Rectal smooth muscle tissue (tissue), 1 donor: ENCODE results near the gene ME1.
"Not testable (repeated sequence)": the region's sequence is repeated elsewhere in the genome, so short reads cannot be mapped to it uniquely, and the experiment has no call there.

Experiments
- H3K27ac ChIP-seq: one replicate; pipeline ENCODE4 v1.7.0; 2013; ENCODE audit warnings: low read depth, low read length, inconsistent platforms
- H3K27me3 ChIP-seq: one replicate; pipeline ENCODE4 v1.7.0; 2013; ENCODE audit warnings: low read length; ENCODE audit not compliant: control insufficient read depth, insufficient read depth
- H3K36me3 ChIP-seq: one replicate; pipeline ENCODE4 v1.7.0; 2013; ENCODE audit warnings: low read length; ENCODE audit not compliant: control insufficient read depth, insufficient read depth
- H3K4me1 ChIP-seq: one replicate; pipeline ENCODE4 v1.7.0; 2013; ENCODE audit warnings: low read length; ENCODE audit not compliant: control insufficient read depth, insufficient read depth
- H3K4me3 ChIP-seq: one replicate; pipeline ENCODE4 v1.7.0; 2013; ENCODE audit warnings: low read length
- H3K9ac ChIP-seq: one replicate; pipeline ENCODE4 v1.7.0; 2013; ENCODE audit warnings: low read length

The ME1 gene

GRCh38 chr6:83314693-83315092 lies 116.2 kb downstream of the ME1 start:
- no peak overlapping the region for H3K4me3 ChIP-seq
- H3K9ac ChIP-seq: no peak overlapping the region
- no peaks in the 10 kb centered on the region for H3K36me3 ChIP-seq
- H3K4me1 ChIP-seq: no peaks in the 10 kb centered on the region
- H3K27me3 ChIP-seq: no peaks in the 10 kb centered on the region
- H3K27ac ChIP-seq: no peak overlapping the region

DNA sequence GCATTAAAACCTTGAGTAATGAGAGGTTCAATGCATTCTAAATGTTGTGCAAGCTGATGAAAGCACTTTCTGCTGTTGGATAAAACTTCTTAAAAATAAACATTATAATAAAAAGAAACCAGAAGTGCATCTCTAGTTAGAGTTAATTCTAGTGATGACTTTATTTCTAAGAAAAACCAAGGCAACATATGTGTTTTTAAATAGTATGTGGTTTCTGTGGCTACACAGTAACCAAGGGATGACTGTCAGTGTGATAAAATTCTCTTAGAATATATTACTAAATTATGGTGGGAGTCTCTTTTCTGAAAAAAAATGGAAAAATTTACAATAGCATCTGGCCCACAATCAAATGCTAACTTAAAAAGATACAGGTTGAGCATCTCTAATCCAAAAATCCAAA lies 117.0 kb downstream of the ME1 start:
- Histone ChIP-seq H3K4me1 (no peaks in the 10 kb centered on the region), H3K36me3 (no peaks in the 10 kb centered on the region), H3K27ac (no peak overlapping the region), H3K9ac (no peak overlapping the region), H3K4me3 (no peak overlapping the region), H3K27me3 (no peaks in the 10 kb centered on the region)

DNA sequence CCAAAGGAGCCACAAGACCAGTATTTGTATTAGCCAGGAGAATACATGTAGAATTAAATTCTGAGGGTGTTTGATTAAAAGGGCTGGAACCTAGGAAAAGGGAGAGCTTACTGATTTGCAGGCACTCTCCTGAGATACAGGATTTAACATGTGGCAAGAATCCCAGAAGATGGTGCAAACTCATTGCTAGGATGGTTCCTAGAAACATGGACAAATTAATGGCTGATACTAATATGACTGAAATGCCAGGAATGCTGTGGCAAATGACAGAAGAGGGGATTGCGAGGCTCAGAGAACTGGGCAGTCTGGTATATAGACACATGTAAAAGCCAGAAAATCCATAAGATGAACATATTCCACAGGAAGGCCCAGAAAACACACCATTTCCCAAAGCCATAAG lies 119.6 kb downstream of the ME1 start:
- H3K36me3 ChIP-seq: no peaks in the 10 kb centered on the region
- no peaks in the 10 kb centered on the region for H3K27me3 ChIP-seq
- H3K4me1 ChIP-seq: no peaks in the 10 kb centered on the region
- H3K4me3 ChIP-seq: no peak overlapping the region
- H3K27ac ChIP-seq: no peak overlapping the region
- no peak overlapping the region for H3K9ac ChIP-seq

DNA sequence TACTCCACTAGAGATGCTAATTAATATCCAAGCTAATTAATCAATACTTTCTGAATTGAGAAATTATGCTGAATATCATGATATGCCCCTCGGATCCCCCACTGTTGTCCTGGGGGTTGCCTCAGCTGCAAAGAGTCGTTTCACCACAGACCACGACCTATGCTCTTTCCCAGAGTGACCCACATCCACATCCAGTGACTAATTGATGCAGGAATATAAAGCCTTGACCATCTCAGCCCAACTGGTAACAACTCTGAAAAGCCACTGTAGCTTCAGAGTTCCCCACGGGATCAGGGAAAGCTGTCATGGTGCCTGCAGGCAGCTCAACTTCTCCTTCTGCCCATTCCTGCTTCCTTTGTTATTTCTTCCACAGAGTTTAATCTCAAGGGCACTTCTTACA lies 120.8 kb downstream of the ME1 start:
- Histone ChIP-seq H3K4me3 (no peak overlapping the region), H3K4me1 (no peaks in the 10 kb centered on the region), H3K27ac (no peak overlapping the region), H3K27me3 (no peaks in the 10 kb centered on the region), H3K9ac (no peak overlapping the region), H3K36me3 (no peaks in the 10 kb centered on the region)

- Histone ChIP-seq H3K36me3 (no peaks in the 10 kb centered on the region), H3K4me3 (no peak overlapping the region), H3K4me1 (no peaks in the 10 kb centered on the region), H3K27ac (no peak overlapping the region), H3K9ac (no peak overlapping the region), H3K27me3 (no peaks in the 10 kb centered on the region)
Measured at GRCh38 chr6:83309344-83309743, 121.5 kb downstream of the ME1 start.

DNA sequence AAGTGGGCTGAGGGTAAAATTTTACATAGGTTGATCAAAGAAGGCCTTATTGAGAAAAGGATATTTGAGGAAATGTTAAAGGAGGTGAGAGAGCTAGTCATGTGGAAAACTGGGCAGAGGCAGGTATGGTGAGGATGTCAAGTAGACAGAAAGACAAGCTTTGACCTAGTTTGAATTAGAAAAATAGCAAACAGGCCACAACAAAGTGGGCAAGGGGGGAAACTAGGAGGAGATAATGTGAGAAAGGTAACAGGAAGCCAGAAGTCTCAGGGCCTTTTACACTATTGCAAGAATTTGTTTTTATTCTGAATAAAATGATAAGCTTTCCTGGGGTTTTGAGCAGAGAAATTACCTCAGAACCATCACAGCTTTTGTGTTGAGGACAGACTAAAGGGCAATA lies 122.0 kb downstream of the ME1 start:
- Histone ChIP-seq H3K9ac (no peak overlapping the region), H3K4me3 (no peak overlapping the region), H3K36me3 (no peaks in the 10 kb centered on the region), H3K27me3 (no peaks in the 10 kb centered on the region), H3K27ac (no peak overlapping the region), H3K4me1 (no peaks in the 10 kb centered on the region)

GRCh38 chr6:83307849-83308248 lies 123.0 kb downstream of the ME1 start:
- Histone ChIP-seq H3K27ac (no peak overlapping the region), H3K27me3 (no peaks in the 10 kb centered on the region), H3K4me3 (no peak overlapping the region), H3K9ac (no peak overlapping the region), H3K36me3 (no peaks in the 10 kb centered on the region), H3K4me1 (no peaks in the 10 kb centered on the region)

- no peaks in the 10 kb centered on the region for H3K27me3 ChIP-seq
Measured at GRCh38 chr6:83303426-83303825, 127.4 kb downstream of the ME1 start.

GRCh38 chr6:83294676-83295075 lies 136.2 kb downstream of the ME1 start:
- Histone ChIP-seq H3K9ac (no peak overlapping the region), H3K4me3 (no peak overlapping the region), H3K36me3 (no peaks in the 10 kb centered on the region)

More at GRCh38 chr6:83303426-83303825, 127.4 kb downstream of the ME1 start:
- no peak overlapping the region for H3K9ac ChIP-seq
- no peak overlapping the region for H3K27ac ChIP-seq
- H3K36me3 ChIP-seq: no peaks in the 10 kb centered on the region
- no peak overlapping the region for H3K4me3 ChIP-seq
- H3K4me1 ChIP-seq: no peaks in the 10 kb centered on the region

DNA sequence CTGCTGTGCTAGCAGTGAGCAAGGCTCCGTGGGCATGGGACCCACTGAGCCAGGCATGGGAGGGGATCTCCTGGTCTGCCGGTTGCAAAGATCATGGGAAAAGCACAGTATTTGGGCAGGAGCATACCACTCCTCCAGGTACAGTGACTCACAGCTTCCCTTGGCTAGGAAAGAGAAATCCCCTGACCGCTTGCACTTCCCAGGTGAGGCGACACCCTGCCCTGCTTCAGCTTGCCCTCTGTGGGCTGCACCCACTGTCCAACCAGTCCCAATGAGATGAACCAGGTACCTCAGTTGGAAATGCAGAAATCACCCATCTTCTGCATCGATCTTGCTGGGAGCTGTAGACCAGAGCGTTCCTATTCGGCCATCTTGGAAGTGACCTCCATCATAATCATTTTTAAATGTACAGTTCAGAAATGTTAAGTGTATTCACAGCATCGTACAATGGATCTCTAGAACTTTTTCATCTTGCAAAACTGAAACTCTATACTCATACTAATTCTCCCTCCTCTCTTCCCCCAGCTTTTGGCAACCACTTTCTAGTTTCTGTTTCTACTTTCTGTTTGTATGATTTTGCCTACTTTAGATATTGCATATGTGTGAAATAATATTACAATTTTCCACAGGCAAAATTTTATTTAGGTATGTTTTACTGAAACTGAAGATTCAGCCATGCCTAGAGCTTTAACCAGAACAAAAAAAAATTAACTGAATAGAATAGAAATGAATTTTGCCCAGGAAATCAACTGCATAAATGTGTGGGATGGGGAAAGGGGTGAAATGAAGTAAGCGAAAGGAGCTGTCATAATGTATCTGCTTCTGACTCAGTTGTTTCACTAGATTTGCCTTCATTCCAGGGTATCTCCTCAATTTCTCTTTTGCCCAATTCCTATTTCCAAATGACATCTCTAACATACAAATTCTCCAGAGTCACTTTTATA lies 137.7 kb downstream of the ME1 start:
- no peak overlapping the region for H3K9ac ChIP-seq
- H3K27me3 ChIP-seq: no peaks in the 10 kb centered on the region
- H3K4me1 ChIP-seq: no peaks in the 10 kb centered on the region
- no peak overlapping the region for H3K27ac ChIP-seq
- H3K4me3 ChIP-seq: no peak overlapping the region
- no peaks in the 10 kb centered on the region for H3K36me3 ChIP-seq

More at GRCh38 chr6:83294676-83295075, 136.2 kb downstream of the ME1 start:
- no peak overlapping the region for H3K27ac ChIP-seq
- H3K4me1 ChIP-seq: no peaks in the 10 kb centered on the region
- H3K27me3 ChIP-seq: no peaks in the 10 kb centered on the region

- H3K27me3 ChIP-seq, H3K27ac ChIP-seq, H3K36me3 ChIP-seq, H3K4me3 ChIP-seq, H3K4me1 ChIP-seq, H3K9ac ChIP-seq: not testable (repeated sequence)
Measured at GRCh38 chr6:83287298-83287697, 143.6 kb downstream of the ME1 start.

DNA sequence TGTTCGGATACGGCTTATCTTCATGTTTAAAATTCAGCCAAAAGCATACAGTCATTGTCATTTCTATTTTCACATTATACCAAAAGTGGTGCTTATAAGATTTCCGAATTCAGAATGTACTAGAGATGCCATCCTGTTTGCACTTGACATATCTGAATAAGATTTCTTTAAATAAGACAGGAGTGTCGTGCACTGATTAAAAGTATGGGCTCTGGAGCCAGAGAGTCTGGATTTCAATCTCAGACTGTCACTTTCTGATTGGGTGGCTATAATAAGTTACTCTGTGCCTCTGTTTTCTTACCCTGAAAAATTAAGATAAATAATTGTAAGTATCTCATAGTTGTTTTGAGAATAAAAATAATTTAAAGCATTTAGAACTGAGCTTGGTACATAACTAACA lies 144.9 kb downstream of the ME1 start:
- H3K4me3 ChIP-seq: no peak overlapping the region
- H3K4me1 ChIP-seq: no peaks in the 10 kb centered on the region
- no peaks in the 10 kb centered on the region for H3K27me3 ChIP-seq
- no peak overlapping the region for H3K27ac ChIP-seq
- no peaks in the 10 kb centered on the region for H3K36me3 ChIP-seq
- no peak overlapping the region for H3K9ac ChIP-seq

GRCh38 chr6:83273596-83273995 lies 157.3 kb downstream of the ME1 start:
- Histone ChIP-seq H3K27ac (no peak overlapping the region), H3K9ac (no peak overlapping the region), H3K4me3 (no peak overlapping the region), H3K27me3 (no peaks in the 10 kb centered on the region), H3K4me1 (no peaks in the 10 kb centered on the region), H3K36me3 (no peaks in the 10 kb centered on the region)
